Esophagus (tissue), 2 donors: ENCODE results near the gene TTC33. TPM values are rescaled to one million over a fixed set of nuclear protein-coding genes. Genes with fewer than 3 reads are reported as not detected.

Source experiments
- H3K27ac ChIP-seq, 2 donors: one replicate each; pipeline ENCODE4 v1.5.1; 2013; ENCODE audit warnings: low read depth in 2 of 2, mild to moderate bottlenecking in 2 of 2, inconsistent platforms in 1 of 2, low read length in 1 of 2, moderate library complexity in 1 of 2
- H3K27me3 ChIP-seq, 2 donors: one replicate each; pipeline ENCODE4 v1.6.1; 2013; ENCODE audit warnings: low read length in 2 of 2, control low read depth in 1 of 2, mild to moderate bottlenecking in 1 of 2; ENCODE audit not compliant: insufficient read depth in 2 of 2, control insufficient read depth in 1 of 2
- H3K36me3 ChIP-seq, 2 donors: one replicate each; pipeline ENCODE4 v1.6.1; 2013; ENCODE audit warnings: low read length in 1 of 2; ENCODE audit not compliant: control insufficient read depth in 2 of 2, insufficient read depth in 2 of 2
- H3K4me1 ChIP-seq, 2 donors: one replicate each; pipeline ENCODE4 v1.6.1; 2013; ENCODE audit warnings: low read length in 1 of 2; ENCODE audit not compliant: control insufficient read depth in 2 of 2, insufficient read depth in 2 of 2
- H3K4me3 ChIP-seq, 2 donors: one replicate each; pipeline ENCODE4 v1.5.1; 2013; ENCODE audit warnings: low read length in 2 of 2, mild to moderate bottlenecking in 2 of 2, low read depth in 1 of 2, moderate library complexity in 1 of 2
- H3K9me3 ChIP-seq, 2 donors: one replicate each; pipeline ENCODE4 v1.6.1; 2013; ENCODE audit warnings: mild to moderate bottlenecking in 2 of 2, low read depth in 1 of 2, low read length in 1 of 2, moderate library complexity in 1 of 2; ENCODE audit not compliant: control insufficient read depth in 2 of 2, insufficient read depth in 1 of 2
- WGBS, 2 donors: extraction: QIAGEN DNeasy Blood & Tissue Kit; methylation state at CpG; one replicate each; pipeline ENCODE4 v1.1.7; 2013; 5-methylcytosine and 5-hydroxymethylcytosine counted together
- polyA plus RNA-seq, 2 donors: library from polyadenylated mRNA; stranded (reverse); fragments of 200-250 nt; gene quantifications; one replicate each; pipeline ENCODE4 v1.2.3, GENCODE V29; 2013
- donor health status: healthy with polysubstance abuse.
- donor health status: Bipolar disorder and iron deficiency.

Gene TTC33
- polyA plus RNA-seq, 2 donors = 3.2 to 3.7 TPM

DNA sequence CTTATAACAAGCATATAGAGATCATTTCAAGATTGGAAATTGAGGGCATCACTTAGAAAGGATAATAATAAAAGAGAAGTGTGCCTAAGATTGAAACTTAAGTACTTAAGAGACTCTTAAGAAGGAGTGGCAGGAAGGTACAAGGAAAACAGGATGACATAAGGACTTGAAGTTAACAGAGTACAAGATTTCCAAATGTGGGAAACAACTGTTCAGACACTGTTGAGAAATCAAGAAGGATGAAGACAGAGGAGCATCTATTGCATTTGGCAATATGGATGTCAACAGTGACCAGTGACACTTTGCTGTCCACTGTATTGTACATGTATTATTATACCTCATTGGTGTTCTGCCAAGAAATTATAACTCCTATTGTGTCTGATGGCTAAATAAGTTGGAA, 233.8 kb downstream of the TTC33 start:
- H3K4me1 ChIP-seq = no peaks in the 10 kb centered on the region
- H3K27me3 ChIP-seq = no peaks in the 10 kb centered on the region
- no peaks in the 10 kb centered on the region for H3K9me3 ChIP-seq
- no peaks in the 10 kb centered on the region for H3K36me3 ChIP-seq
- H3K4me3 ChIP-seq = no peak overlapping the region
- no peak overlapping the region for H3K27ac ChIP-seq

GRCh38 chr5:40521108-40521785, 234.5 kb downstream of the TTC33 start:
- Histone ChIP-seq H3K4me3 (no peak overlapping the region), H3K27me3 (no peaks in the 10 kb centered on the region), H3K4me1 (no peaks in the 10 kb centered on the region), H3K36me3 (no peaks in the 10 kb centered on the region), H3K9me3 (no peaks in the 10 kb centered on the region), H3K27ac (no peak overlapping the region)
- 70 to 80% methylated on average over 3 of the region's 3 CpGs for WGBS, 2 donors

- no peak overlapping the region for H3K4me3 ChIP-seq
- 77 to 78% methylated on average over 4 of the region's 4 CpGs for WGBS, 2 donors
- no peak overlapping the region for H3K27ac ChIP-seq
- H3K4me1 ChIP-seq = no peaks in the 10 kb centered on the region
- H3K9me3 ChIP-seq = no peaks in the 10 kb centered on the region
- H3K27me3 ChIP-seq = no peaks in the 10 kb centered on the region
- no peaks in the 10 kb centered on the region for H3K36me3 ChIP-seq
Observed at GRCh38 chr5:40518485-40518917, 237.3 kb downstream of the TTC33 start.

GRCh38 chr5:40515476-40515875, 240.3 kb downstream of the TTC33 start:
- H3K36me3 ChIP-seq = no peaks in the 10 kb centered on the region
- H3K4me1 ChIP-seq = no peaks in the 10 kb centered on the region
- no peaks in the 10 kb centered on the region for H3K27me3 ChIP-seq
- H3K9me3 ChIP-seq = no peaks in the 10 kb centered on the region
- H3K27ac ChIP-seq = no peak overlapping the region
- WGBS, 2 donors = 84 to 87% methylated on average over 4 of the region's 4 CpGs
- no peak overlapping the region for H3K4me3 ChIP-seq

GRCh38 chr5:40514976-40515375, 240.8 kb downstream of the TTC33 start:
- no peaks in the 10 kb centered on the region for H3K36me3 ChIP-seq
- no peaks in the 10 kb centered on the region for H3K9me3 ChIP-seq
- no peaks in the 10 kb centered on the region for H3K27me3 ChIP-seq
- no peak overlapping the region for H3K4me3 ChIP-seq
- no peak overlapping the region for H3K27ac ChIP-seq
- 75 to 81% methylated on average over 5 of the region's 5 CpGs for WGBS, 2 donors
- no peaks in the 10 kb centered on the region for H3K4me1 ChIP-seq

GRCh38 chr5:40511801-40512200, 244.0 kb downstream of the TTC33 start:
- H3K27me3 ChIP-seq = no peaks in the 10 kb centered on the region
- H3K36me3 ChIP-seq = no peaks in the 10 kb centered on the region
- 80 to 94% methylated on average over 1 of the region's 1 CpG for WGBS, 2 donors
- no peak overlapping the region for H3K27ac ChIP-seq
- no peaks in the 10 kb centered on the region for H3K9me3 ChIP-seq
- H3K4me3 ChIP-seq = no peak overlapping the region
- no peaks in the 10 kb centered on the region for H3K4me1 ChIP-seq

- Histone ChIP-seq H3K27ac (no peak overlapping the region), H3K4me3 (no peak overlapping the region), H3K4me1 (no peaks in the 10 kb centered on the region), H3K36me3 (no peaks in the 10 kb centered on the region), H3K9me3 (no peaks in the 10 kb centered on the region), H3K27me3 (no peaks in the 10 kb centered on the region)
- WGBS, 2 donors = 64 to 66% methylated on average over 2 of the region's 2 CpGs
Observed at GRCh38 chr5:40507095-40507494, 248.7 kb downstream of the TTC33 start.

DNA sequence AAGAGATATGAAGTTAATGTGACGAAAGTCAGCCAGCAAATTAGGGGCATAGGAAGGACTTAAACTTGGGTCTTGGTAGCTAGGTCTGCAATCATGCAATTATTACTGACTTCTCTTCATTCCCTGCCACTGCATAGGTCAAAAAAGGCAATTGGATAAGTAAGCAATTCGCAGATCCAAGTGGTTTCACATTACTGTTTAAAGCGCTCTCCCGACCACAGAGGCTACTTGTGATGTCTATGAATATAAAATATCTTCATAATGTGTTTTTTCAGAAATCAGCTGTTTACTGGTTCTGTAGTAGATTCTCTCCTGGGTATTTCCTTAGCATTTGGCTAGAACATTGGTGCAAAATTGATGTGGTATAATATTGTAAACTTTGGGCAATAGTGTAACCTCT, 250.7 kb downstream of the TTC33 start:
- no peaks in the 10 kb centered on the region for H3K9me3 ChIP-seq
- no peak overlapping the region for H3K4me3 ChIP-seq
- no peaks in the 10 kb centered on the region for H3K4me1 ChIP-seq
- no peaks in the 10 kb centered on the region for H3K27me3 ChIP-seq
- WGBS, 2 donors = 88 to 92% methylated on average over 4 of the region's 4 CpGs
- H3K27ac ChIP-seq = no peak overlapping the region
- no peaks in the 10 kb centered on the region for H3K36me3 ChIP-seq

DNA sequence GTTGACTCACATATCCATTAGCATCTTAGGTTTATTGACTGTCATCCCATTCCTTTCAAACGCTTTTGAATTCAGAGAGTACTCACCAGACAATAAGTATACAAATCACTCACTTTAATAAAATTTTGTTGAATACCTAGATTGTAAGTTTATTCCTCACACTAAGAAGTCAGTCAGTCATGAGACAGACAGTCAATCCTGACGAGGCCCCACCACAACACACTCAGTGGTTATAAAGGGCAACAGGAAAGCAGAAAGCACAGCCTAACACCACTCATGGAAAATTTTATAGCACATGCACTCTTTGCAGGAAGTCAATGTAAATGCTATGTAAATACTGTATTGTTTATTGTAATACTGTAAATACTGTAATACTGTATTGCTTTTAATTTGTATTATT, 252.3 kb downstream of the TTC33 start:
- 72 to 74% methylated on average over 2 of the region's 2 CpGs for WGBS, 2 donors
- Histone ChIP-seq H3K27me3 (no peaks in the 10 kb centered on the region), H3K4me3 (no peak overlapping the region), H3K9me3 (no peaks in the 10 kb centered on the region), H3K27ac (no peak overlapping the region), H3K36me3 (no peaks in the 10 kb centered on the region), H3K4me1 (no peaks in the 10 kb centered on the region)

GRCh38 chr5:40502736-40503135, 253.0 kb downstream of the TTC33 start:
- Histone ChIP-seq H3K27me3 (no peaks in the 10 kb centered on the region), H3K27ac (no peak overlapping the region), H3K4me1 (no peaks in the 10 kb centered on the region), H3K9me3 (no peaks in the 10 kb centered on the region), H3K4me3 (no peak overlapping the region), H3K36me3 (no peaks in the 10 kb centered on the region)
- 83 to 85% methylated on average over 3 of the region's 3 CpGs for WGBS, 2 donors
